GM19351 (cell line): ENCODE results near the gene RPS16.

Experiments used
- ATAC-seq: cut with Tn5 transposase; IDR thresholded peaks from one replicate; pipeline ENCODE4 v1.9.1; 2021; ENCODE audit warnings: mild to moderate bottlenecking, moderate library complexity; ENCODE audit not compliant: unreplicated experiment

RPS16 gene

DNA sequence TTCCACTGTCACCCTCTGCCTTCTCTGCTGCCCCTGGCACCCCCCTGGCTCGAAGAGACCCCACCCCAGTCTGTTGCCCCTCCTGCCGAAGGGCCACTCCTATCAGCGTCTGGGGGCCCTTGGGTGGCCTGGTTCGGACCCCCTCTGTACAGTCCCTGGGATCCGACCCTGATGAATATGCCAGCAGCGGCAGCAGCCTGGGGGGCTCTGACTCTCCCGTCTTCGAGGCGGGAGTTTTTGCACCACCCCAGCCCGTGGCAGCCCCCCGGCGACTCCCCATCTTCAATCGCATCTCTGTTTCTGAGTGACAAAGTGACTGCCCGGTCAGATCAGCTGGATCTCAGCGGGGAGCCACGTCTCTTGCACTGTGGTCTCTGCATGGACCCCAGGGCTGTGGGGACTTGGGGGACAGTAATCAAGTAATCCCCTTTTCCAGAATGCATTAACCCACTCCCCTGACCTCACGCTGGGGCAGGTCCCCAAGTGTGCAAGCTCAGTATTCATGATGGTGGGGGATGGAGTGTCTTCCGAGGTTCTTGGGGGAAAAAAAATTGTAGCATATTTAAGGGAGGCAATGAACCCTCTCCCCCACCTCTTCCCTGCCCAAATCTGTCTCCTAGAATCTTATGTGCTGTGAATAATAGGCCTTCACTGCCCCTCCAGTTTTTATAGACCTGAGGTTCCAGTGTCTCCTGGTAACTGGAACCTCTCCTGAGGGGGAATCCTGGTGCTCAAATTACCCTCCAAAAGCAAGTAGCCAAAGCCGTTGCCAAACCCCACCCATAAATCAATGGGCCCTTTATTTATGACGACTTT, 27.1 kb downstream of the RPS16 start:
- no peak for ATAC-seq

GRCh38 chr19:39407660-39408391, 27.9 kb downstream of the RPS16 start:
- no peak for ATAC-seq

DNA sequence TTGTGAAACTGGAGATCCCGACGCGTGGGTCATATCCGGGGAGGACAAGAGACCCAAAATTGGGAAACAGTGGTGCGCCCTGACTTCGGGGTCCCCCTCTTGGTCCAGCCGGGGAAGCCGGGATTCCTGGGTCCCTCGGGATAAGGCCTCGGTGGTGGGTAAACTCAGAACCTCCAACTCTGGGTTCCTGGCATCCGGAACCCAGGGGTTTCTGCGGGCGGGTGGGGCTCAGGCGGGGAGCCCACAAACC, 28.4 kb downstream of the RPS16 start:
- ATAC-seq: no peak

DNA sequence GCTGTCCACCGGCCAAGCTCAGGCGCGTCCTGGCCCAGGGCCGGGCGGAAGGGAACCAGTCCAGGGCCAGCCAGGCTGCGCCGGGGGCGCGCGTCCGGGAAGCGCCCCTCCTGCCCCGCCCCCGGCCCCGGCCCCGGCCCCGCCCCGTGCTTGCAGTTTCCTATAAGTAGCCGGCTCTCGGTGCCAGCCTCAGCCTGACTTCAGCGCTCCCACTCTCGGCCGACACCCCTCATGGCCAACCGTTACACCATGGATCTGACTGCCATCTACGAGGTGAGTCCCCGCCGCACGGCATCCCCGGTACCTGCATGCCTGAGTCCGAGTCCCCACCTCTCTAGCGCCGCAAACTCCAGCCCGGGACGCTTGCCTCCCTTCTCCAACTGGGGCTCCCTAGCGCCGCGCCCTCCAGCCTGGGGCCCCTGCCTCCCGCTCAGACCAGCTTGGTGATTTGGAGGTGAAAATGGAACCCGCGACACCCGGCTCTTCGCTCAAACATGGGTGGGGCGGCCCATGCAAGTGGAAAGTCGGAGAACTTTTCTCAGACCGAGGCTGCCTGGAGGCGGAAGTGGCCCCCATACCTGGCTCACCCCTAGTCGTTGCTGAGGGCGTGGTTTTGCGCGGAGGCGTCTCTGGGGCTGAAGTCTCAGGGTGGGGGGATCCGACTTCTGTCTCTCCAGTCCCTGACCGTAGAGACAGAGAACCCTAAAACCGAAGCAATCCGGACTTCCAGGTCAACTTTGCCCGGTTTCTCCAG, 28.9 kb downstream of the RPS16 start, which contains the start of gene ZFP36:
ZFP36 (plus strand) TSS at position 192 of the 754 bp plus-strand sequence; CDS start at position 250, 58 bp downstream.
- ATAC-seq: no peak

GRCh38 chr19:39405958-39406655, 29.6 kb downstream of the RPS16 start:
- no peak for ATAC-seq

DNA sequence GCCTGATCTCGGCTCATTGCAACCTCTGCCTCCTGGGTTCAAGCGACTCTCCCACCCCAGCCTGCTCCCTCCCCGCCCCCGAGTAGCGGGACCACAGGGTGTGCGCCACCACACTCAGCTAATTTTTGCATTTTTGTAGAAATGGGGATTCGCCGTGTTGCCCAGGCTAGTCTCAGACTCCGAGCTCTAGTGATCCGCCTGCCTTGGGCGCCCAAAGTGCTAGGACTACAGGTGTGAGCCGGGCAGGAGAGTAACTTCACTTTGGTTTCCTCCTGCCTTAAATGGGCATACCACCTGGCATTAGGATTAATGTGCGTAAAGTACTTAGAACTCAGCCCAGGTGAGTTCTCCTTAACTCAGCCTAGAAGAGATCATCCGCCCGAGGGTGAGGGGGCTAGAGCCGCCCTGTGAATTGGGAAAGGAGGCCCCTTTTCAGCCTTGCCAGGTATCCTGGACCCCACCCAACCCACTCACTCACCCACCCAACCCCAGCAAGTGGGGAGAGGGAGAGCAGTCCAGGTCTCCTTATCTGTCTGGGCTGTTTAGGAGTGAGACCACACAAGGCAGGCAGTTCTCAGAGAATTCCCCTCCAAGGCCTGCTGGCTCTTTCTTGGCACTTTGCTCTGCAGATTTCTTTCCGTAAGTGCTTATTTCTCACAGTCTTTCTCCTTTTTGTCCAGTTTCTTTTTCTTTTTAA, 30.3 kb downstream of the RPS16 start:
- ATAC-seq: no peak

DNA sequence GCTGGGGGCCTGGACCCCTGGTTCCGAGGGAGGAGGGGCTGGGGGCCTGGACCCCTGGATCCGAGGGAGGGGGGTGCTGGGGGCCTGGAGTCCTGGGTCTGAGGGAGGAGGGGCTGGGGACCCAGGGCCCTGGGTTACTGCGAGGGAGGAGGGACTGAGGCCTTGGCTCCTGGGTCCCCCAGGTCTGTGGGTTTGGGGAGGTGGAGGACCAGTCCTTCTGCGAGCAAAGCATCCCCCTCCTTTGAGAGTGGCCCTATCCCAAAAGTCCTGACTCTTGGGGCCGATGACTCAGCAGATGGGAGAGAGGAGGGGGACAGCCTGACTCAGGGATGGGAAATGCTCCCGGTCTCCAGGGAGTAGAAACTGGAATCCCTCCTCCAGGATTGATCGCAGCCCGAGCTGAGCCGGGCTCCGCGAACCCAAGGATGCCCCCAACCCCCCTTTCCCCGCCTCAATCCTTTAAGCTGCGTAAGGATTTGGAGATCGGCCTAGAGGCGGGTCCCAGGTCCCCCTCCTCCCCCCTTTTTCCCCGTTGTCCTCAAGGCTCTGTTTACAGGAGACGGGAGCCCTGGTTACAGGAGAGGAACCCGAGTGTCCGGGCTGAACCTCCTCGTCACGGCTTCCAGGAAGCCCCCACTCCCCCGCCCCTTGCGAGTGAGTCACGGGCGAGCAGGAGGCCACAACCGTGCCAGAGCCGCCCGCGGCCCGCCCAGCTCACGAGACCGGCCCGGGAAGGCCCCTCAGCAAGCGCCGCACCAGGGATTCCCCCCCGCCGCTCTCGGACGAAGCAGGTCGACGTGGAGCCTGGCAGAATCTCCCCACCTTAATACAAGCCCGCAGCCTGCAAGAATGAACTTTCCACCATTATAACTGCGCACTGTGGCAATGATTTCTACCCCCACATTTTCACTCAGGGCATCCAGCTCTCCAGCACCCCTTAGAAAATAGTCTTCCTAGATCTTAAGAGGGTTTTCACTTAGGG, 32.1 kb downstream of the RPS16 start:
- ATAC-seq: no peak

DNA sequence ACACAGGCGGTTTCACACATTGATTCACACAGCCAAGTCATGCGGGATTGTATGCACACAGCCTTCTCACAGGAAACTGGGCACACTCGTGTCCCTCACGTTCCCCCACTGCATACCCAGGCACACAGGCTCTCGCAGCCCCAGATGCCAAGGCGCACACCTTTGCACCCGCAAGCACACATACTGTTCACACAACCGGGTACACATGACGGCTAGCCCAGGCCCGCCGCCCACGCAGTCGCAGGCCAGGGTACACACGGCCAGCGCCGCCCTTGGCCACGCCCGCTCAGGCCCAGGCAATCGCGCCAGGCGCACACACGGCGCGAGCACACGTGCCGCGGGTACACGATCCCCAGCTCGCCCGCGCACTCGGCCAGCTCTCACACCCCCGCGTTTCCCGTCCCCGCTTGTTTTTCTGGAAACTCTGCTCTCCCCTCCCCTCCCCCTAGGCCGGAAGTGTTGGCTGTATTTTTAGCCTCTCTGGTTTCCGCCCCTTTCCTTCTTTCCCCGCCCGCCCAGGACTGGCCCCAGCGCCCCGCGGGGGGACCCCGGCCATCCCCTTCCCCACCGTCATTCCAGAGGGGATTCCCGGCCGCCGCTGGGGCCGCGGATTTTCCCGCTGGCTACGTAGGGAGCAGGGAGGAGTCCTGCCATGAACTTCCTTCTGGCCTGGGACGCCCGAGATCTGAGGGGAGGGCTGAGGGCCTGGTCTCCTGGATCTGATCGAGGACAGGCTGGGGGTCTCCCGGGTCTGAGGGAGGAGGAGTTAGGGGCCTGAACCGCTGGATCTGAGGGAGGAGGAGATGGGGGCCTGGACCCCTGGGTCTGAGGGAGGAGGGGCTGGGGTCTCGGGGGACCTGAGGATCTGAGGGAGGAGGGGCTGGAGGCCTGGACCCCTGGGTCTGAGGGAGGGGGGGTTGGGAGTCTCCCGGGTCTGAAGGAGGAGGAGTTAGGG, 33.1 kb downstream of the RPS16 start:
- ATAC-seq: peak; percentile 30

GRCh38 chr19:39401549-39402345, 34.0 kb downstream of the RPS16 start:
- ATAC-seq: no peak

- no peak for ATAC-seq
Measured at GRCh38 chr19:39401070-39401548, 34.6 kb downstream of the RPS16 start.

- no peak for ATAC-seq
Measured at GRCh38 chr19:39400061-39400460, 35.7 kb downstream of the RPS16 start.

GRCh38 chr19:39399668-39400050, 36.1 kb downstream of the RPS16 start:
- no peak for ATAC-seq

- ATAC-seq: no peak
Measured at GRCh38 chr19:39398297-39398864, 37.4 kb downstream of the RPS16 start.

GRCh38 chr19:39397360-39398296, 38.1 kb downstream of the RPS16 start:
- ATAC-seq: no peak

- ATAC-seq: peak; percentile 91
Measured at GRCh38 chr19:39390751-39391437, 44.9 kb downstream of the RPS16 start, which contains the start of the genes MED29 and PAF1. Gene MED29, plus strand, starts transcription at chr19:39391378. Its CDS starts 45 bp downstream, at chr19:39391423. Gene PAF1, minus strand, starts transcription at chr19:39391106. Its CDS starts 242 bp downstream, at chr19:39390864.
